ENCODE data around the gene RNF208. TPM values are rescaled to one million over a fixed set of nuclear protein-coding genes. Genes with fewer than 3 reads are reported as not detected.

RNF208 gene
- total and polyA plus RNA-seq, 2 experiments from 2014 or later = 1.4 to 5.6 TPM

- no peak for DNase-seq (ENCODE audit: low spot score)
- Histone ChIP-seq H3K4me3 (no peak overlapping the region), H3K27me3 (ENCODE audit: insufficient read depth) (no peaks in the 10 kb centered on the region), H3K4me1 (ENCODE audit: insufficient read depth) (peaks cover 13% of the 10 kb centered on the region), H3K4me2 (no peak overlapping the region), H3K9me2 (ENCODE audit: insufficient read depth) (no peaks in the 10 kb centered on the region), H3K79me2 (replicated peaks; ENCODE audit: insufficient read depth) (peaks cover 25% of the 10 kb centered on the region), H3F3A (replicated peaks; ENCODE audit: low read depth) (0 out of 2 replicates have a peak, but pooled peaks cover 4% of the 10 kb centered on the region), H3K27ac (ENCODE audit: low read depth) (no peak overlapping the region), H4K20me1 (replicated peaks; ENCODE audit: insufficient read depth) (0 out of 2 replicates have a peak, but pooled peaks cover 5% of the 10 kb centered on the region), H3K36me3 (ENCODE audit: insufficient read depth) (no peaks in the 10 kb centered on the region), H2AFZ (no peak overlapping the region)
- H3K36me3 Mint-ChIP-seq (ENCODE audit: low read depth) = peaks cover 26% of the 10 kb centered on the region
- H3K4me3 Mint-ChIP-seq = peak overlapping the region; percentile 91; the same call in 2 of the 3 replicates
- TF ChIP-seq ZNF331 (CRISPR knock-in tag; IDR thresholded peaks at IDR 0.05; ENCODE audit: low read depth) = no peak
- TF ChIP-seq STAT1 (IDR thresholded peaks at IDR 0.05; ENCODE audit: unreplicated experiment) = no peak
- TF ChIP-seq JUNB (IDR thresholded peaks at IDR 0.05; ENCODE audit: unreplicated experiment) = no peak
- TF ChIP-seq REST (IDR thresholded peaks at IDR 0.05; ENCODE audit: unreplicated experiment) = no peak
- TF ChIP-seq CREB1 (CRISPR knock-in tag; IDR thresholded peaks at IDR 0.05; ENCODE audit: low read depth) = no peak
- TF ChIP-seq ZNF114 (CRISPR knock-in tag; IDR thresholded peaks at IDR 0.05) = no peak
- TF ChIP-seq ZNF462 (CRISPR knock-in tag; IDR thresholded peaks at IDR 0.05) = no peak
- no peak for TF ChIP-seq CTCF (conservative IDR thresholded peaks at IDR 0.05; ENCODE audit: low read depth in 2 of 2)
- TF ChIP-seq POLR2AphosphoS5 (IDR thresholded peaks at IDR 0.05; ENCODE audit: low read depth) = no peak
- no peak for TF ChIP-seq NANOG (IDR thresholded peaks at IDR 0.05; ENCODE audit: borderline replicate concordance)
- TF ChIP-seq EZH2 (IDR thresholded peaks at IDR 0.05; ENCODE audit: low read depth, unreplicated experiment) = no peak
- no peak for TF ChIP-seq ETS1 (IDR thresholded peaks at IDR 0.05)
- no peak for TF ChIP-seq EZH2phosphoT487 (IDR thresholded peaks at IDR 0.05; ENCODE audit: unreplicated experiment)
- no peaks in the 10 kb centered on the region for H3K9me3 Mint-ChIP-seq
- peaks cover 13% of the 10 kb centered on the region for H3K27me3 Mint-ChIP-seq (ENCODE audit: insufficient read depth, low read depth, poor library complexity)
- H3K4me1 Mint-ChIP-seq = peaks cover 9% of the 10 kb centered on the region
- ATAC-seq = no peak
- no peak overlapping the region for H3K27ac Mint-ChIP-seq
These were observed 35.7 kb downstream of the RNF208 start for GRCh38 chr9:137186385-137186784.

Measured in GM23338 (cell line).